Hepatocyte (in vitro differentiated cells): ENCODE results near the gene SLC5A1.
"Not testable (repeated sequence)": the region's sequence is repeated elsewhere in the genome, so short reads cannot be mapped to it uniquely, and the experiment has no call there.

ENCODE experiments used
- CTCF ChIP-seq: fragments of 200-600 bp; sonication (generic); IDR thresholded peaks from 2 replicates; pipeline ENCODE4 v1.5.1; 2016; ENCODE audit warnings: antibody characterized with exemption, mild to moderate bottlenecking; ENCODE audit not compliant: poor library complexity
- EZH2 ChIP-seq: fragments of 200-600 bp; sonication (generic); IDR thresholded peaks from 2 replicates; pipeline ENCODE4 v1.6.1; 2016; ENCODE audit warnings: antibody characterized with exemption, mild to moderate bottlenecking, borderline replicate concordance
- EZH2phosphoT487 ChIP-seq: fragments of 200-600 bp; sonication (generic); IDR thresholded peaks from one replicate; pipeline ENCODE4 v1.6.1; 2018; ENCODE audit warnings: antibody characterized with exemption, mild to moderate bottlenecking, low read depth, moderate library complexity; ENCODE audit not compliant: unreplicated experiment, severe bottlenecking

DNA sequence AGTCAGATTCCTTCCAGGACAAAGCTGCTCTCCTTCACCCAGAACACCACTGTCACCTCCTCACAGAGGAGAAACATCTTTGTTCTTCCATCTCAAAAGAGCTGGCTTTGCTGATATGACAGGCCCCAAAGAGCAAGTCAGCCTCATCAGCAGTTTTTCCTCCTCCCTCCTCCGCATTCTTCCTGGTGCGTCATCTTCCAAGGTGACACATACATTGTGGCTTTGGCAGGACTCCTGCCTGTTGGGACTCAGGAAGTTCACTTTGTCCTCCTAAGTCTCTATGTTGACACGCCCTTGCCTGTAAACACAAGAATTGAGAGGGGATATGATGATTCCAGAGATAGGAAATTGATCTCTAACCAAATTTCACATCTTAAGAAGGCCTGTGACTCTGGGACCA lies 92.9 kb downstream of the SLC5A1 start:
- not testable (repeated sequence) for TF ChIP-seq CTCF, EZH2, EZH2phosphoT487
